Stimulated activated CD4-positive, alpha-beta T cell treated with anti-CD3 and anti-CD28 coated beads, TNF-alpha, amount 100 ng/mL, for 4 hours (primary cell): ENCODE measurements around the gene TBC1D22A.

ENCODE experiments used
- DNase-seq, 3 experiments: peaks; one replicate each; pipeline ENCODE4 v3.0.0-alpha.2; 2020; ENCODE audit warnings: low read depth in 3 of 3

The TBC1D22A gene

DNA sequence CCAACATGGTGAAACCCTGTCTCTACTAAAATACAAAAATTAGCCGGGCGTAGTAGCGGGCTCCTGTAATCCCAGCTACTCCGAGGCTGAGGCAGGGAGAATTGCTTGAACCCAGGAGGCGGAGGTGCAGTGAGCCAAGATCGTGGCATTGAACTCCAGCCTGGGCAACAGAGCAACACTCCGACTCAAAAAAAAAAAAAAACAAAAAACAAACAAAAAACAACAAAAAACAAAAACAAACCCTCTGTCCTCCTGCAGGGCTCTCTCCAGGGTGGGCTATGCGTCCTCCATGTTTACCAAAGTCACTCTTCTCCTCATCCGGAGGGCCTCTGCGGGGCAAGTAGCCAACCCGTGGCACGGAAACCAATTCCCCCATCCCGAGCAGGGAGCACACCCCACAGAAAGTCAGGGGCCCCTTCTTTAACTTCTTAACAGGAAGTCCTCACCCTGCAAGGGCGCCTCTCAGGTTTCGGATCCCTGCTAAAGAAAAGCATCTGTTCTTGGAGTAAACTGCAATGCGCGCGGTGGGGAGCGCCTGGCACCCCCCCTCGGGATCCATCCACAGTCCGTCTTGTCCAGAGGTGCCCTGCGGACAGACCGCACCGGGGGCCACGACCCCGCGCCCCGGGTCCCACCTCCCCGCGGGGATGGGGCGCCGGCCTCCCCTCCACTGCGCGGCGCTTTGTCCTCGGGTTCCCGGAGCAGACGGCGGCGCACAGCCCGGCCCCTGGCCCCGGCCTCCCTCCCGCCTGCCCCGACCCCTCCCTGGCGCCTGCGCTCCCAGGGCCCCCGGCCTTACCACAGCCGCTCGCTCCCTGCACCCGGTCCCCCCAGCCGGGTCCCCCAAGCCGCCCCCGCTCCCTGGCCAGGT is 25.1 kb upstream of the TBC1D22A start:
- DNase-seq: no peak

- peak; percentile 37 to 56 (median 51) for DNase-seq
Observed at GRCh38 chr22:46737976-46738646, 24.3 kb upstream of the TBC1D22A start, which contains the start of gene CERK. Gene CERK (minus strand): TSS chr22:46738252. CDS start chr22:46738148, 104 bp downstream.

GRCh38 chr22:46738647-46739093 is 23.8 kb upstream of the TBC1D22A start:
- DNase-seq: no peak

DNA sequence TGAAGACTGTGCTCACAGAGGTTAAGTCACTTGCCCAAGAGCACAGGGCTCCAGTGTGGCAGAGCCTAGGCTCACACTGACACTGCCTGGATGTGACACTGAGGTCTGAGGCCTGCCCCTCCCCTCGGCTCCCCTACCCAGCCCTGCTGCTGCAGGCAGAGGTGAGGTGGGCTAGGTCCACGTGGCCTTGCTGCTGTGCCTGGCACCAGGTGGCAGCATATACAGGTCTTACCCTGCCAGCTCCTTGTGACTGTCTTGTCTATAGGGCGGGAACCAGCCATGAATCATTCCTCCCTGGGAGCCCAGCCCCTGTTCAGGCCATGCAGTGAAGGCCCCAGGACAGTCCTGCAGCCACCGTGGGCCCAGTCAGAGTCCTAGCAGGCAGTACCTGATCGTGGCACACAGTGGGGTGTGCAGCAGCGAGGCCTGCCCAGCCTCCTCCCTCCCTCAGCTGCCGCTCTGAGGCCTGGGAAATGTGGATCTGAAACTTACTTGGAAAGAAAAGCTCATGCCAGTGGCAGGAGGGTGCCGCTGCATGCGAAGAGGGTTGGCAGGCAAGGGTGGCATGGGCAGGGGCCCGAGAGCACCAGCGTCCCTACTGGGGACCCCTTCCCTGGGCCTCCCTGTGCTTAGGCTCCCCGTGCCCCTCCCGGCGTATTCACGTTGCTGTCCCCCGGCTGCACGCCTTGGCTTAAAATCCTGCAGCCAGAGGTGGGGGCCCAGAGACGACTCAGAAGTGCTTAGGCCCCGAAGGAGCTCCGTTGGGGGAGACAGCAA is 23.2 kb upstream of the TBC1D22A start:
- peak in 1 of 3 experiments; percentile 51 for DNase-seq

DNA sequence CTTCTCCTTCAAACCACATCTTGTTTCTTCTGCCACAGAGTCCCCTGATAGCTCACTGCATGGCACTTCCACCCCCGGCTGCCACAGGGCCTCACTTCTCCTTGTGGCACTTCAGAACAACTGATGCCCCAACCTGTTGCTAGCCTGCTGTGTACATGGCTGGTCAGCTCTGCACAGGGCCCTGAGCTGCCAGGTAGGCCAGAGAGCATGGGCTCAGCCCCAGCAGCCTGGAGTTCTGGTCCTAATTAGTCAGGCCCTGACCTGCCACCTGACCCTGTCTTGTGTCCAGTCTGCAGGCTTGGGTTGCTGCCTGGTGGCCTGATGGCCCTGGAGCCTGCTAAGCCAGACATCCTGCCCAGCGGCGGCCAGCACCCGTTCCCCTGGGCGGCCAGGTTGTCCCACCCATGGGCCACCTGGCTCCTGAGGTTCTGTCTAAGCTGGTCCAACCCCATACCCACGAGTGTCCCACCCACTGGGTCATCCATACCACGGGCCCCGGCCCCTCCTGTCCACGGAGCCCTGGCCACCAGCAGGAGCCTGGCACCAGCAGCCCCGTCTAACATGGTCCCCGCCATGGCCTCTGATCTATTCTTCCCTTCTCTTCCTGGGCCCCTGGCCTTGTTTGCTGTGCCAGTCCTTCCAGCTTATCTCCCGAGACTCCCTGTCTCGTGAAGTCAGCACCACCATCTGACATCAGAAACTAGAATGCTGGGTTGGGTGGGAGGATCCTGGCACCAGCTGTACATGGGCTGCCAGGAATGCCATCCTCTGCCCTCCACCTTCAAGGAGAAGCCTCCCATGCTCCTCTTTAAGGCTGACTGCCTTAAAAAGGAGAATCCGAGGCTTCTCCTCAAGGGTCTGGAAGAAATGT is 21.3 kb upstream of the TBC1D22A start:
- no peak for DNase-seq

- no peak for DNase-seq
Observed at GRCh38 chr22:46741974-46742519, 20.4 kb upstream of the TBC1D22A start.

DNA sequence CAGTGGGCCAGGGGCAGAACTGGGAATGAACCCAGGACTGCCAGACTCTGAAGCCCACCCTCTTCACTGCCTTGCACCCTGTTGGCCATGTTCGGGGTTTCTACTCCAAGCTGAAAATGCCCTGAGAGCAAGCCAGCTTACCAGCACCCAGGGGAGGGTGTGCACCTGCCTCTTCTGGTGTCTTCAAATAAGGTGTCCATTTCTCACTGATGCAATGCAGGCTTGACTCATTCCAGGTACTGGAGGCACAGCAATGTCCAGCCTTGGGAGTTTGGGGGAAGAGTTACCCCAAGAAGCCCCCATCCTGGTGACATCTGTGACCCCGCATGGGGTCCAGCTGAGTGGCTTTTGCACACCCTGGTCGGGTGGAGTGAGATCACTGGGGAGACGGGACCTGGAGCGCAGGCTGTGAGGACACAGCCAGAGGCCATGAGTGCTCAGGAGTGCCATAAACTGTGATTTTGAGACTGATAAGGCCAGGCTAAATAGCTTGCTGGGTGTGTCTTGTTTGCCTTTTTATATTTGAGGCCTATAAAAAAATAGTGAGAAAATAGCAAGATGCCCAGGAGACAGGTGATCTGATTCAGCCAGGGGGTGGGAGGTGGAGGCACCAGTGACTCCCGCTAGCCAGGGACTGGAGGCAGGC is 19.8 kb upstream of the TBC1D22A start:
- no peak for DNase-seq

DNA sequence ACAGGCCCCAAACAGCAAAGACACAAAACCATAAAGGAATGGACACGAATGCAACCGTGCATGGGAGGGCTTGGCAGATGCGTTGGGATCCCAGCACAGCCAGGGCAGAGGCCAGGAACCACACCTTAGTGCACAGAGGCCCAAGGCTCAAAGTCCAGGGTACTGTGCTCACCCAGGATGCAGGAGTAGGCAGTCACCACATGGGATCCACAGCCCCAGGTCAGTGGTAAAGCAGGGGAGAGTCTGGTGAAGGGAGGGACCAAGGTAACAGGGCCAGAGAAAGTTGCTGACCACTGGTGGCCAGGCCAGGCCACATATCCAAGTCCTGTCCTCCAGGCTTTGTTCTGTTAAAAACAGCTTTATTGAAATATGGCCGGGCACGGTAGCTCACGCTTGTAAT is 17.9 kb upstream of the TBC1D22A start:
- DNase-seq: no peak

DNA sequence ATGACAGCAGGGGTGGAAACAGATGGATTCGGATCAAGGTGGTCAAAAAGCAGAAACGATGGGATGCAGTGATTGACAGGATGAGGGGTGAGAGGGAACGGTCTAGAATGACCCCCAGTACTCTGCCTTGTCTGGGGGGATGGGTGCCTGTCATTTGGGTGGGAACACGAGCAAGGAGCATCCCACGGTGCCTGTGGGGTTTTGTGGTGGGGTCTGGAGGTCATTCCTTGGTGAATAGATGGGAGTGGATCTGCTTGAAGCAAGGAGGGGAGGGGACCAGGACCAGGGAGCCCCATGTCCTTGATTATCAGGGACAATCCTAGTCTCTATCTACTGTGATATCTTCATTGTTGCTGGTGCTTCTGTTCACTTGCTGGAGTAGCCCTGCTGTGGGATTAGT is 16.3 kb upstream of the TBC1D22A start:
- no peak for DNase-seq

DNA sequence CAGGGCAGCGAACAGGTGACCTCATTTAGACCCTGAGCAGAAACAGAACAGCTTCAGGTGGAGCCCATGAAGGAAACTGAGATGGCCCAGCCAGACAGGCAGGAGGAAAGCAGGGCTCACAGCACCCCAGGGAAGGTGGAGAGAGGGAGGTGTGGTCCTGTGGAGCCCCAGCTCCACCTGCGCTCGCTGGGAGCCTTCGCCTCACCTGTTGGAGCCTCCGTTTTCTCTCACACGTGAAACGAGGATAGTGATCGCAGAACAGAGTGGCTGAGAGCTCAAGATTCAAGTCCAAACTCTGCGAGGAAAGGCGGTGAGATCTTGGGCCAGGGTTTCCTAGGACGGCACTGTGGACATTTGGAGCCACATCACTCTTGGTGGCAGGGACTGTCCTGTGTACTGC is 15.8 kb upstream of the TBC1D22A start:
- no peak for DNase-seq

DNA sequence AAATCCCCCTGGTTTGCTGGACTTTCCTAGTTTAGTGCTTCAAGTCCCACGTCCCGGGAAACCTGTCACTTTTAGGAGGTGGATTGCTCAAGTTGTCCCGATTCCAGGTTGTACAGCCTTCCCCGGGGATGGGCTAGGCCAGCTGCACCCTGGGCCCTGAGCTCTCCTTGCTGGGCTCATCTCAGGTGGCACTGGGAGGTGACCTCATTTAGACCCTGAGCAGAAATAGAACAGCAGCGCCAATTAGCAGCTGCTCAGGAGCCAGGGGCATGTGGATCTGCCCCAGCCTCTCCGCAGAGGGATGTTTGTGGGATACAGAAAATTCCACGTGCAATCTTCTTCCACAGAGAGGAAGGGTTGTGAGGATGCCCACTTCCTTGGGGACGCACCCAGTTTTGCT is 14.8 kb upstream of the TBC1D22A start:
- DNase-seq: no peak

- DNase-seq: no peak
Observed at GRCh38 chr22:46748206-46748907, 14.1 kb upstream of the TBC1D22A start.

GRCh38 chr22:46748908-46749675 is 13.4 kb upstream of the TBC1D22A start:
- peak in 2 of 3 experiments; percentile 19 to 50 for DNase-seq

DNA sequence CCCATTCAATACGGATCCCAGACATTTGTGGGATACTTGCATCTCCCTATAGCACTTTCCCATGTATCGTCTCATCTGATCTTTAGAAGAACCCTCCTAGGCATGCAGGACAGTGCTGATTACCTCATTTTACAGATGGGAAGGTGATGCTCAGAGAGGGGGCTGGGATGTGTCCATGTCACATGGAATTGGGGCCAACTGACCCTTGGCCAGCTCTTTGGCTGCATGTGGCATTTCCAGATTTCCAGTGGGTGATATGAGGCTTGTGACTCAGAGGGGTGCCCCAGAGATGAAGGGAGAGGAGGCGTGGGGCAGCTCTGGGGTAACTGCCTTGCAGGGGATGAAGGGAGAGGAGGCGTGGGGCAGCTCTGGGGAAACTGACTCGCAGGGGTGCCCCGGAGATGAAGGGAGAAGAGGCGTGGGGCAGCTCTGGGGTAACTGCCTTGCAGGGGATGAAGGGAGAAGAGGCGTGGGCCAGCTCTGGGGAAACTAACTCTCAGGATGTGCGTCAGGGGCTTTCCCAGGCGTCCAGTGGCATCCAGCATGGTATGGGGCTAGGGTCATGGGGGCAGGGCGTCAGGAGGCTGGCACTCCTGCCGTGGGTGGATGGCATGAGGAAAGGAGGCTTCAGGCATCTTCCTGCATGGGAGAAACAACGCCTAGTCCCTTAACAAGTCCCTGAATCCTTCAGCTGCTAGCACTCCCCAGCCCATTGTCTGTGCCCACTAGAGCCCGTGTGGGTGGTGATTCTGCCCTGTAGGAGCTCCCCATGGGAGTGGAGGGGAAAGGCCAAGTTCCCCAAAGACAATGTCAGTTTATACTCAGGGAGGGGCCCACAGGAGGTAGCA is 12.5 kb upstream of the TBC1D22A start:
- no peak for DNase-seq

DNA sequence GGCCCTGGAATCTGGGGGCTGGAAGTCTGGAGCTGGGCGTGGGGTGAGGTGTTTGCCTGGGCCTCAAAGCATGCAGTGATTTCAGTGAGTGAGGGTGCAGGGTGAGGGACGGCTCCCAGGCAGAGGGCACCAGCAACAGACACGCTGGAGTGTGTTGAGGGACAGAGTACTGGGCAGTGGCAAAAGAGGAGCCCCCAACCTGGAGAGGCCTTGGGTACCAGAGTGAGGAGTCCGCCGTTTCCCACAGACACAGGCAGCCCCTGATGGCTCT is 12.0 kb upstream of the TBC1D22A start:
- DNase-seq: no peak

- DNase-seq: no peak
Observed at GRCh38 chr22:46750863-46751443, 11.5 kb upstream of the TBC1D22A start.

DNA sequence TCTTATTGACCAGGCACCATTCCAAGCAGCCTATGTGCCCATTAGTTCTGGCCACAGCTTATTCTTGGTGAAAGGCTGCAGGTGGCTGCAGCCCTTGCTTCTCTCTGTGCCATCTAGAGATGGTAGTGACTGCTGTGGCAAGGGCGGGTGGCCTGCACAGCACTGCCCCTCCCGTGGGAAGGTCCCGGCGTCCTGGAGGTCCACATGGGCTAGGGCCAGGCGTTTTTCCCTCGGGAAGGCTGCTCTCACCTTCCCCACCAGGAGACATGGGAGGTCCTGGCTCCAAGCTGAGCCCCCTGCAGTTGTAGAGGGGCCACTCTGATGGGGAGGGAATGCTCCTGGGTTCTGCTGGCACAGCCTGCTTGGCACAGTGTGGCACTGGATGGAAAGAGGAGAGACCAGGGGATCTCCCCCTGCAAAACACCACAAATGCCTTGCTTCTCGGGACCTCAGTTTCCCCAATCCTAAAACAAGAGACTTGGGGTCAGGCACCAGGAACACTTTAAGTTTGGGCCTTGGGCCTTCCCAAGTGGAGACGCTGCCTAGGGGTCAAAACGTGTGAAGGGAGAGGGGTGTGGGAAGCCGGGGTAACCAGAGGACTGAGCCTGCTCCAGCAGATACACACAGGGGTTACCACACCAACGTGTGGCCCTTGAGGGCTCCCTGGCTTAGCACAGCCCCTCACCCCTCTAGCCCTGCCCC is 10.0 kb upstream of the TBC1D22A start:
- DNase-seq: no peak
